NCI-H1417 (cell line): ENCODE data around the gene PRKACA.

Experiments used
- DNase-seq, 3 experiments: peaks; one replicate each; lab custom pipeline; 2025; lab: John Stamatoyannopoulos, UW

The PRKACA gene

GRCh38 chr19:14093117-14093823 is 24.3 kb downstream of the PRKACA start:
- no peak for DNase-seq

DNA sequence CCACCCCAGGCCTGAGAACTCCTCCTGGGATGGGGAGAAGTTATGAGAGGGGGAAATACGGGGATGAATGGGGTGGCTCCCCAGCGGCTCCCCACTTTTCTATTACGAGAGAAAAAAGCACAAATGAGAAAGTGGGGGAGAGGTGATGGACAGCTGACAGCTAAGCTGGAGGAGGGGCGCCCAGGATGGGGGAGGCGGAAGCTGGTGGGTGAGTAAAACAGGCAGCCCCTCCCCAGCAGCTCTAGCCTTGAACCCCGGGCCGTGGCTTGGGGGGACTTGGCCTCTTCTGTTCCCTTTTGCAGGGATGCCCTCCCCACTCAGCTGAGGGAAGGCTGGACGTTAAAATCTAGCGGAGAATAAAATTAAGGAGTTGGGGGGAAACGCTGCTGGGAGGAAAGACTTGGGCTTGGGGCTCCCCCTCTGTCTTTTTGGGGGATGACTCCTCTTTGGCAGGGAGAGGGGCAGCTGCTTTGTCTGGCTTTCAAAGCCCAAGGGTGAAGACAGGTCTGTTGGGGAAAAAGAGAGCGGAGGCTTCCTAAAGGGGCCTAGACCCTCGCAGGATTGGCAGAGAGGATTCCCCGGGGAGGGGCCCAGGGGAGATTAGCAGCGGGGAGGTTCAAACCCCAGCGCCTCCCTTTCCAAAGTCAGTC is 25.6 kb downstream of the PRKACA start:
- peak in 1 of 3 experiments; percentile 43 for DNase-seq

- peak; percentile 7 to 94 (median 92) for DNase-seq
These were observed 26.3 kb downstream of the PRKACA start for GRCh38 chr19:14091081-14091812.

DNA sequence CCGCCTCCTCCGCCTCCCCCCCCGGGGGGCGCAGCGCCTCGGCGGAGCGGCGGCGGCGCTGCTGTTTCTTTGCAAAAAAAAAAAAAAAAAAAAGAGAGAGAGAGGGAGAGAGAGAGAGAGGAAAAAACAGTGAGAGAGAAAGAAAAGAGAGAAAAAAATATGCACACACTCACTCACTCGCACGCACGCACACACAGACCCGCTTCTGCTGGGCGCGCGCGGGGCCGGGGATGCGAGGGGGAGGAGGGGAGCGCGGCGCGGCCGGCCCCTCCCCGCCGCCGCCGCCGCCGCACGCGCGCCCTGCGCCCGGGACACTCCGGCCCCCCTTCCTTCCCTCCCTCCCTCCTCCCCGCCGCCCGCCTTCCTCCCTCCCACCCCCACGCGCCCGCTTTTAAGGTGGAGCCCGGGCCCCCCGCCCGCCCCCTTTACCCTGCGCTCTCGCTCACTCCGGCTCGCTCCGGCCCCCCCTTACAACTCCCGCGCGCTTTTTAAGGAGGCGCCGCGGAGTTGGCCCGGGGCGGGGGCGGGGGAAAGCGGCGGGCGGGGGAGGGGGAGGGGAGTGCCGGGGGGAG is 27.0 kb downstream of the PRKACA start, which contains the start of gene SAMD1:
SAMD1 (minus strand) TSS at position 243 of the 572 bp plus-strand sequence.
- DNase-seq = peak; percentile 66 to 94 (median 92)

DNA sequence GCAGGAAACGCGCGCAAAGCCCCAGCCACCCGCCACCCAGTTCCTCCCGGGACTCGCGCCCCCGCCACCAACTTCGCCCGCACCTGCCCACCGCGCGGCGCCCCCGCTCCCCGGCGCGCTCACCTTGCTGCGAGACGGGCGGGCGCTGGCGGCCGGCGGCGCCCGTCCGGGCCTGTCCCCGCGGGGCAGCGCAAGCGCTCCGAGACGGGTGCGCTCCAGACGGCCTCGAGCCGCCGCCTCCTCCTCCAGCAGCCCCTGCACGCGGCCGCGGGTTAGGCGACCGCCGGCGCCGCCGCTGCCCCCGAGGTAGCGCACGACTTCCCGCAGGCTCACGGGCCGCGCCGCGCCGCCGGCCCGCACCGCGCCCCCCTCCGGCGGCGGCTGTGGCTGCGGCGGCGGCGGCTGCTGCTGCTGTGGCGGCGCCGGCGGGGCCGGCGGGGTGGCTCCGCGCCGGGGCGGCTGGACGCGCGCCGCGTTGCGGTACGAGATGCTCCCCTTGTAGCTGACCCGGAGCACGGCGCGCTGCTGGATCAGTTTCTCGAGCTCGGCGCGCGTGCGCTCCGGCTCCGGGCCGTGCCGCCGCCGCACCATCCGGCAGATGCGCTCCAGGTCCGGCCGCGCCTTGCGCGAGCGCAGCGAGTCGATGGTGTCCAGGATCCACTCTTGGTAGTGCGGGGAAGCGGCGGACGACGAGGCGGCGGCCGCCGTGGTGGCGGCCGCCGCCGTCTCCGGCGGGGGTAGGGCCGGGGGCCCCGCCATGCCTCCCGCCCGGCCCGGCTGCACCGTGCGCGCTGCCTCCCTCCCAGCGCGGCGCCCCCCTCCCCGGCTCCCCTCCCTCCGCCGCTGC is 27.7 kb downstream of the PRKACA start:
- DNase-seq = peak; percentile 37 to 75 (median 74)

DNA sequence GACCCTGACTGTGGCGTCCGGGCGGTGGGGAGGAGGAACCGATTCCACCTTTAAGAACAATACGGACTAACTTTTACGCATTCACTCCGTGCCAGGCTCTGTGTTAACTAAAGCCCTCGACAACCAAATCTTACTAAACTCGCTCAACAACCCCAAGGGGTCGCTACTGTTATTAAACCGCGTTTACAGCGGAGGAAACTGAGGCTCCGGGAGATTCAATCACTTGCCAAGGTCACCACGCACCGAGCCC is 28.2 kb downstream of the PRKACA start:
- peak in 1 of 3 experiments; percentile 63 for DNase-seq

- DNase-seq = no peak
These were observed 28.7 kb downstream of the PRKACA start for GRCh38 chr19:14088634-14089411.

DNA sequence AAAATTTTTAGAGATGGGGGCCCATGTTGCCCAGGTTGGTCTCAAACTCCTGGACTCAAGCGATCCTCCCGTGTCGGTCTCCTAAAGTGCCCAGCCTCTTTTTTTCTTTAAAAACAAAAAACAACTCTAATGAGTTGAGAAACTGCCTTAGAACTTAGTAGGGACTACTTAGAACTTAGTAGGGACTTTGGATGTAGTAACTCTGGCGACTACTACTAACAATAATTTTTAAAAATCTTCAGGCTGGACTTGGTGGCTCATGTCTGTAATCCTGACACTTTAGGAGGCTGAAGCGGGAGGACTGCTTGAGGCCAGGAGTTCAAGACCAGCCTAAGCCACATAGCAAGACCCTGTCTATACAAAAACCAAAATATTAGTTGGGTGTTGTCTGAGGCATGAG is 31.5 kb downstream of the PRKACA start:
- DNase-seq = no peak

GRCh38 chr19:14085309-14085995 is 32.1 kb downstream of the PRKACA start, which contains the start of gene C19orf67:
C19orf67 (minus strand) TSS chr19:14085783; CDS start chr19:14085627, 156 bp downstream.
- DNase-seq = no peak

DNA sequence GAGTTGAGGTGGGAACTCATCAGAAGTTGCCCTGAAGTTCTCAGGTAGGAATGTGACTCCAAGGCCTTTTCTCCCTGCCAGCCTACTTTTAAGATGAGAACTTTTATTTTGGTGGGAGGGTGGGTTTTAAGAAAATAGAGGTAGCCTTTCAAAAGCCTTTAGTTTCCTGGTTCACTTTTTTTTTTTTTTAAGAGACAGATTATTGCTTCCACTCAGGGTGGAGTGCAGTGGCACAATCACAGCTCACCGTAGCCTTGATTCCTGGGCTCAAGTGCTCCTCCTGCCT is 34.9 kb downstream of the PRKACA start:
- no peak for DNase-seq

GRCh38 chr19:14081797-14082674 is 35.5 kb downstream of the PRKACA start:
- peak in 1 of 3 experiments; percentile 75 for DNase-seq

- DNase-seq = peak; percentile 96 to 100 (median 99)
These were observed 36.4 kb downstream of the PRKACA start for GRCh38 chr19:14080887-14081796.

DNA sequence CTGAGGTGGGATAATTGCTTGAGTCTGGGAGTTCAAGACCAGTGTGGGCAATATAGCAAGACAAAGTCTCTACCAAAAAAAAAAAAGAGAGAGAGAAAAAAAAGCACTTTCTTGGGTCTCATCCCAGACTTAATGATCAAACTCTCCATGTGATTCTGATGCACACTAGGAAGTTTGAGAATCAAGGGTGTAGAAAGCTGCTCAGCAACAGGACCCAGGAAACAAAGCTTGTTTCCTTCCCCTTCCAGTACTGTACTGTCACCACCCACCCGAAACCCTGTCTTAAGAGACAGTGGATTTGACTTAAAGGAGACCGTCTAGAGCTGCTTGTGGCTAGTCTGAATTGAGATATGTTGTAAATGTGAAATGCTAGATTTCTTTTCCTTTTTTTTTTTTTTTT is 39.2 kb downstream of the PRKACA start:
- no peak for DNase-seq

DNA sequence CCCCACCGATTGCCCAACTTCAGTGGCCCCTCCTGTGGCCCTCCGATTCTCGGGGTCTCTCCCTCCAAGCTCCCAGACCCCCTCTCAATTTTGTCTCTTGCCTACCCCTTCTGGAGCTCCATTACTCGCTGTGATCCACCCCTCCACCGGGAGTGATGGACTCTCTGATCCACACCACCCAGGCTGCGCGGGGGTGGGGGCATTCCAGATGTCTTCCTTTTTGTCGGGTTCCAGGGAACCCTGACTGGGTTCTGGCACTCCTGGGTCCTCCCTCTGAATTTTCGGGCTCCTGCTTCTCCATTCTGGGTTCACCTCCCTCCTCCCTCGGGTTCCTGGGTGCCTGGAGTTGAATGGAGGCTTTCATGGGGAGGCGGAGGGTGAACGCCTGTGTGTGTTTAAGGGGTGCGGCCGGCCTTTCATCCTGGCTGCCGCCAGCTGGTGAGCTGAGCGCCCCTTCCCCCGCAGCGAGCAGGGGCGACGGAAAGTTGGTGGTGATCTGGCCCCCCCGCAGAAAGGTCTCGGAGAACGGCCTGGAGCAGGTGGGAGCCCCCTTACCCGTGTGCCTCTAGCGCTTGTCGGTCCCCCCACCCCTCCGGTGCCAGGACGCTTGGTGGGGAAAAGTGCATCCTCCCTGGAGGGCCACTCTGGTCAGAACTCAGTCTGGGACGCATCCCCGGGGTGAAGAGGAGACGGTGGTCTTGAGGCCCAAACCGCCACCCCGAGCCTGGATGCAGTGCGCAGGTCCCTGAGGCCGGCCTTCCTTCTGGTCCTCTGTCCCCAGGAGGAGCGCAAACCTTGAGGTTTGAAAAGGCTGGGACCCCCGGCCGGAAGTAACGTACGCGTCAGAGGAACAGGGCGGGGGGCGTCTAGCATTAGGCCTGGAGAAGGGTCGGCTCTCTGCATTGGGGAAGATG is 43.4 kb downstream of the PRKACA start:
- peak in 2 of 3 experiments; percentile 81 to 88 for DNase-seq

- DNase-seq = peak; percentile 68 to 95 (median 84)
These were observed 44.2 kb downstream of the PRKACA start for GRCh38 chr19:14073261-14073924.

- DNase-seq = peak; percentile 27 to 88 (median 86)
These were observed 44.9 kb downstream of the PRKACA start, which contains the start of gene MISP3 for GRCh38 chr19:14072535-14073260. MISP3 (plus strand) TSS chr19:14072786; CDS start chr19:14073310, 524 bp downstream.
